Activated T-cell treated with anti-CD3 and anti-CD28 coated beads for 4 hours (primary cell): ENCODE results near the gene JMJD7.

Source experiments
- DNase-seq: peaks from one replicate; pipeline ENCODE4 v3.0.0-alpha.2; 2020

The JMJD7 gene

GRCh38 chr15:41847981-41848380 is 20.1 kb downstream of the JMJD7 start:
- DNase-seq, result no peak

- no peak for DNase-seq
Measured at GRCh38 chr15:41848631-41849030, 20.7 kb downstream of the JMJD7 start.

GRCh38 chr15:41849204-41849603 is 21.3 kb downstream of the JMJD7 start:
- DNase-seq, result no peak

GRCh38 chr15:41849861-41850260 is 22.0 kb downstream of the JMJD7 start:
- no peak for DNase-seq

- no peak for DNase-seq
Measured at GRCh38 chr15:41850482-41851166, 22.7 kb downstream of the JMJD7 start.

GRCh38 chr15:41851167-41851523 is 23.3 kb downstream of the JMJD7 start:
- no peak for DNase-seq

- no peak for DNase-seq
Measured at GRCh38 chr15:41851755-41852370, 24.0 kb downstream of the JMJD7 start.

GRCh38 chr15:41852736-41853590 is 25.1 kb downstream of the JMJD7 start:
- DNase-seq, result no peak

- DNase-seq, result no peak
Measured at GRCh38 chr15:41853831-41854230, 25.9 kb downstream of the JMJD7 start.

- no peak for DNase-seq
Measured at GRCh38 chr15:41854443-41854842, 26.6 kb downstream of the JMJD7 start.

- no peak for DNase-seq
Measured at GRCh38 chr15:41855261-41855961, 27.5 kb downstream of the JMJD7 start.

GRCh38 chr15:41856262-41856661 is 28.4 kb downstream of the JMJD7 start:
- DNase-seq, result no peak

GRCh38 chr15:41856716-41857115 is 28.8 kb downstream of the JMJD7 start:
- no peak for DNase-seq

GRCh38 chr15:41857316-41857715 is 29.4 kb downstream of the JMJD7 start:
- DNase-seq, result no peak

- no peak for DNase-seq
Measured at GRCh38 chr15:41858756-41859155, 30.9 kb downstream of the JMJD7 start.

- no peak for DNase-seq
Measured at GRCh38 chr15:41860049-41860828, 32.3 kb downstream of the JMJD7 start.

- DNase-seq, result no peak
Measured at GRCh38 chr15:41861736-41862356, 34.0 kb downstream of the JMJD7 start.

GRCh38 chr15:41862515-41863116 is 34.7 kb downstream of the JMJD7 start:
- no peak for DNase-seq

GRCh38 chr15:41865490-41866055 is 37.7 kb downstream of the JMJD7 start:
- no peak for DNase-seq

GRCh38 chr15:41866263-41866703 is 38.4 kb downstream of the JMJD7 start:
- no peak for DNase-seq
